B cell (primary cell): ENCODE measurements around the gene SIRT7. TPM values are rescaled to one million over a fixed set of nuclear protein-coding genes. Genes with fewer than 3 reads are reported as not detected.
A peak's percentile ranks its signal among the peaks of the same experiment; 100 is the strongest.

Experiments used
- ATAC-seq: fragments of 200-7000 bp; cut with Tn5 transposase; one replicate; pipeline ENCODE4 v1.10.0; 2021; ENCODE audit warnings: low read depth, mild to moderate bottlenecking, moderate number of reproducible peaks, moderate library complexity
- CTCF ChIA-PET: fragments of 350-600 bp; sonication (Branson Sonifier 250); formaldehyde crosslinking; loops from one replicate; lab custom pipeline; 2021; ENCODE audit warnings: antibody characterized with exemption, inconsistent platforms; lab: Charles Lee
- POLR2A ChIA-PET: fragments of 350-600 bp; sonication (Branson Sonifier 250); formaldehyde crosslinking; loops from one replicate; lab custom pipeline; 2021; ENCODE audit warnings: antibody characterized with exemption; lab: Charles Lee
- DNase-seq: peaks from one replicate; pipeline ENCODE4 v3.0.0; 2013
- H2AFZ ChIP-seq: 2 replicates; pipeline ENCODE4 v1.6.1; 2012; ENCODE audit warnings: mild to moderate bottlenecking, low read depth, low read length; ENCODE audit not compliant: insufficient read depth, poor library complexity, severe bottlenecking
- H3K27ac ChIP-seq, 2 donors: 1 replicate in 1 of 2; 2 replicates in 1 of 2; pipeline ENCODE4 v1.5.1; 2012 to 2013; ENCODE audit warnings: low read length in 2 of 2, mild to moderate bottlenecking in 2 of 2, moderate library complexity in 1 of 2
- H3K27me3 ChIP-seq, 4 experiments: fragments of 200-600 bp in 1 of 4; sonication (generic) in 1 of 4; replicated peaks in 1 of 4; 1 replicate in 2 of 4; 2 replicates in 2 of 4; pipeline versions ENCODE4 v1.6.1 to v1.7.0; 2013 to 2016; ENCODE audit warnings: low read length in 3 of 4, mild to moderate bottlenecking in 2 of 4, mixed read lengths in 1 of 4, moderate library complexity in 1 of 4; ENCODE audit not compliant: insufficient read depth in 4 of 4, control insufficient read depth in 3 of 4; ENCODE audit errors: control extremely low read depth in 1 of 4
- H3K36me3 ChIP-seq, 2 experiments: replicated peaks in 1 of 2; 1 replicate in 1 of 2; 2 replicates in 1 of 2; pipeline versions ENCODE4 v1.6.1 to v1.7.1; 2013; ENCODE audit warnings: low read length in 1 of 2; ENCODE audit not compliant: insufficient read depth in 2 of 2, control insufficient read depth in 1 of 2; ENCODE audit errors: control extremely low read depth in 1 of 2, extremely low read depth in 1 of 2
- H3K4me1 ChIP-seq, 2 donors: fragments of 200-600 bp in 1 of 2; sonication (generic) in 1 of 2; 1 replicate in 1 of 2; 2 replicates in 1 of 2; pipeline versions ENCODE4 v1.5.1 to v1.6.1; 2013 to 2017; ENCODE audit warnings: low read length in 2 of 2; ENCODE audit not compliant: control insufficient read depth in 2 of 2, insufficient read depth in 2 of 2
- H3K4me2 ChIP-seq: replicated peaks from 2 replicates; pipeline ENCODE3; 2012; ENCODE audit warnings: mild to moderate bottlenecking, low read depth, low read length; ENCODE audit not compliant: poor library complexity, severe bottlenecking
- H3K4me3 ChIP-seq, 5 experiments: fragments of 200-600 bp in 1 of 5; sonication (generic) in 1 of 5; 1 replicate in 3 of 5; 2 replicates in 2 of 5; pipeline versions ENCODE4 v1.5.1 to v1.7.0; 2011 to 2016; ENCODE audit warnings: low read length in 4 of 5, mild to moderate bottlenecking in 4 of 5, low read depth in 2 of 5, control low read depth in 1 of 5, moderate library complexity in 1 of 5; ENCODE audit not compliant: insufficient read depth in 1 of 5; ENCODE audit errors: control extremely low read depth in 1 of 5, extremely low read depth in 1 of 5
- H3K79me2 ChIP-seq: fragments of 200-600 bp; sonication (generic); one replicate; pipeline ENCODE4 v1.6.0; 2016; ENCODE audit warnings: low read length; ENCODE audit not compliant: control insufficient read depth, insufficient read depth
- H3K9ac ChIP-seq: fragments of 200-600 bp; sonication (generic); 2 replicates; pipeline ENCODE4 v1.6.1; 2017; ENCODE audit warnings: mild to moderate bottlenecking, low read length, moderate library complexity
- H3K9me3 ChIP-seq, 3 donors: one replicate each; pipeline versions ENCODE4 v1.6.1 to v1.7.1; 2013; ENCODE audit warnings: low read length in 2 of 3; ENCODE audit not compliant: control insufficient read depth in 2 of 3, insufficient read depth in 1 of 3; ENCODE audit errors: control extremely low read depth in 1 of 3
- H4K20me1 ChIP-seq: 2 replicates; pipeline ENCODE4 v1.6.0; 2012; ENCODE audit warnings: mild to moderate bottlenecking, low read length; ENCODE audit not compliant: insufficient read depth, control insufficient read depth, poor library complexity, severe bottlenecking
- H3K27ac Mint-ChIP-seq: one replicate; pipeline ENCODE4 v1.8.0; 2021; ENCODE audit warnings: mixed read lengths
- H3K27me3 Mint-ChIP-seq: one replicate; pipeline ENCODE4 v1.8.0; 2021; ENCODE audit warnings: mixed read lengths
- H3K4me1 Mint-ChIP-seq: one replicate; pipeline ENCODE4 v1.8.0; 2021; ENCODE audit warnings: mixed read lengths
- H3K4me3 Mint-ChIP-seq: one replicate; pipeline ENCODE4 v1.8.0; 2021; ENCODE audit warnings: mixed read lengths
- H3K9me3 Mint-ChIP-seq: one replicate; pipeline ENCODE4 v1.8.0; 2022; ENCODE audit warnings: mixed read lengths; ENCODE audit not compliant: insufficient read depth
- EZH2 ChIP-seq: IDR thresholded peaks from 2 replicates; pipeline ENCODE4 v1.6.1; 2012; ENCODE audit warnings: borderline replicate concordance, low read depth, mild to moderate bottlenecking, moderate library complexity, low read length; ENCODE audit not compliant: insufficient read depth, poor library complexity, severe bottlenecking
- WGBS: methylation state at CpG from one replicate; pipeline ENCODE4 v1.1.5; 2013; ENCODE audit warnings: missing lambda C conversion rate; ENCODE audit not compliant: insufficient coverage; 5-methylcytosine and 5-hydroxymethylcytosine counted together
- intact Hi-C: fragments of 100-400 bp; cut with micrococcal nuclease; formaldehyde crosslinking; loops from one replicate; pipeline ENCODE4 v1.10.0; 2022
- polyA plus RNA-seq: library from polyadenylated mRNA; depleted of rRNA; stranded (reverse); fragments of >200 nt; gene quantifications from 2 replicates; pipeline ENCODE4 v1.2.3, GENCODE V29; 2012
- total RNA-seq, 2 donors: library from RNA; stranded (reverse); fragments of 120-200 nt in 1 of 2; gene quantifications; 1 replicate in 1 of 2; 2 replicates in 1 of 2; pipeline versions ENCODE4 v1.2.3 to v1.2.4, GENCODE V29; 2013 to 2022
- TF ChIP-seq, protein P1 (sequence below): fragments of 200-600 bp; IDR thresholded peaks from one replicate; pipeline ENCODE4 v1.8.0; 2022; ENCODE audit warnings: antibody characterized with exemption, mild to moderate bottlenecking

SIRT7 gene
- total and polyA plus RNA-seq, 2 donors (not counting 1 experiment from before 2014, with no cell fraction given): 77.2 to 82.7 TPM

- TF ChIP-seq, protein P1, sequence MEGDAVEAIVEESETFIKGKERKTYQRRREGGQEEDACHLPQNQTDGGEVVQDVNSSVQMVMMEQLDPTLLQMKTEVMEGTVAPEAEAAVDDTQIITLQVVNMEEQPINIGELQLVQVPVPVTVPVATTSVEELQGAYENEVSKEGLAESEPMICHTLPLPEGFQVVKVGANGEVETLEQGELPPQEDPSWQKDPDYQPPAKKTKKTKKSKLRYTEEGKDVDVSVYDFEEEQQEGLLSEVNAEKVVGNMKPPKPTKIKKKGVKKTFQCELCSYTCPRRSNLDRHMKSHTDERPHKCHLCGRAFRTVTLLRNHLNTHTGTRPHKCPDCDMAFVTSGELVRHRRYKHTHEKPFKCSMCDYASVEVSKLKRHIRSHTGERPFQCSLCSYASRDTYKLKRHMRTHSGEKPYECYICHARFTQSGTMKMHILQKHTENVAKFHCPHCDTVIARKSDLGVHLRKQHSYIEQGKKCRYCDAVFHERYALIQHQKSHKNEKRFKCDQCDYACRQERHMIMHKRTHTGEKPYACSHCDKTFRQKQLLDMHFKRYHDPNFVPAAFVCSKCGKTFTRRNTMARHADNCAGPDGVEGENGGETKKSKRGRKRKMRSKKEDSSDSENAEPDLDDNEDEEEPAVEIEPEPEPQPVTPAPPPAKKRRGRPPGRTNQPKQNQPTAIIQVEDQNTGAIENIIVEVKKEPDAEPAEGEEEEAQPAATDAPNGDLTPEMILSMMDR: no peak
- TF ChIP-seq EZH2: no peak
- no peaks in the 10 kb centered on the region for H3K27me3 ChIP-seq
- no peak overlapping the region for H2AFZ ChIP-seq
- POLR2A ChIA-PET: no interaction called here
- H3K27me3 Mint-ChIP-seq: no peaks in the 10 kb centered on the region
- no peak for ATAC-seq
- no peak overlapping the region for H3K4me3 Mint-ChIP-seq
- H3K27ac ChIP-seq: no peak overlapping the region
- H3K9ac ChIP-seq: no peak overlapping the region
- no peaks in the 10 kb centered on the region for H3K9me3 ChIP-seq
- H3K9me3 Mint-ChIP-seq: no peaks in the 10 kb centered on the region
- peak overlapping the region; percentile 5 for H3K4me2 ChIP-seq
- H3K27ac Mint-ChIP-seq: peak overlapping the region; percentile 65
- WGBS: 53% methylated on average over 23 of the region's 23 CpGs
- peaks cover 1 to 27% of the 10 kb centered on the region in 2 experiments for H3K36me3 ChIP-seq
- peaks cover 66% of the 10 kb centered on the region for H4K20me1 ChIP-seq
- peaks cover 15 to 29% of the 10 kb centered on the region in 2 donors for H3K4me1 ChIP-seq
- peak; percentile 51 for DNase-seq
- CTCF ChIA-PET: interaction anchor here (1.2 kb wide), 1 partner anchor 154 kb away, joined by 4 read pairs; no protein-coding TSS in a partner anchor
- peaks cover 63% of the 10 kb centered on the region for H3K79me2 ChIP-seq
- H3K4me1 Mint-ChIP-seq: peaks cover 34% of the 10 kb centered on the region
- H3K4me3 ChIP-seq: no peak overlapping the region
- intact Hi-C loops: loop anchor here (10.0 kb wide), 1 partner anchor 427 kb away; no protein-coding TSS in a partner anchor
These were observed 50.6 kb downstream of the SIRT7 start for GRCh38 chr17:81867170-81867990.
